GM21367 (cell line): ENCODE measurements around the gene SPRTN.

Experiments used
- ATAC-seq: cut with Tn5 transposase; IDR thresholded peaks from one replicate; pipeline ENCODE4 v1.9.1; 2021; ENCODE audit not compliant: unreplicated experiment

SPRTN gene

DNA sequence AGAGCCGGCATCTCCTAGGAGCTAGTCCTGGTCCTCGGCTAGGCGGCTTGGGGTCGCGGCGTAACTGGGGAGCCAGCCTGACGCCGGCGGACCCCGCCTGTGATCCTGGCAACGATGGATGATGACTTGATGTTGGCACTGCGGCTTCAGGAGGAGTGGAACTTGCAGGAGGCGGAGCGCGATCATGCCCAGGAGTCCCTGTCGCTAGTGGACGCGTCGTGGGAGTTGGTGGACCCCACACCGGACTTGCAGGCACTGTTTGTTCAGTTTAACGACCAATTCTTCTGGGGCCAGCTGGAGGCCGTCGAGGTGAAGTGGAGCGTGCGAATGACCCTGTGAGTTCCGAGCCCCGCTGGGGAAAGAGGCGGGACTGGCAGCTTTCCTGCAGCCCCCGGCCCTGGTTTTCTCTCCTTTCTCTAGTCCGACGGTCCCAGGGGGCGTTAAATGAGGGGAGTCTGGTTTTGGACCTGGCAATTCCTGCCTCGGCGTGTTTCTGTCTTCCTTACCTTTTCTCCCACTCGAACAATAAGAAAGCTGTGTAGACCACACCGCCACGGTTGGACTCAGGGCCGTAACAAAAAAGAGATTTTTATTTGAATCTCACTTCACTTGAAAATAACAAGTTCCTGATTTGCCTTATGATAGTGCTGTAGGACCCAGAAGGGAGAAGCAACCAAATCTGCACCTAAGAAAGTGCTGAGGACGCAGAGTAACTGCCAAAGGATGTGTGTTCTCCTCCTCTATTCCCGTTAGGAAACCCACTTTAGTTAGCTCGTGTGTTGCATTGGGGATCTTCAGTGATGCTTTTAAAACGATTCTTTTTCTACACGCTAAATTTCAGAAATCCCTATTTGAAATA, at the start of gene SPRTN:
SPRTN (plus strand) TSS at position 24 of the 859 bp plus-strand sequence; CDS start at position 115, 91 bp downstream.
- peak; percentile 6 for ATAC-seq

GRCh38 chr1:231295938-231296337, 42.2 kb upstream of the SPRTN start:
- no peak for ATAC-seq

GRCh38 chr1:231301990-231302389, 36.1 kb upstream of the SPRTN start:
- ATAC-seq = no peak

DNA sequence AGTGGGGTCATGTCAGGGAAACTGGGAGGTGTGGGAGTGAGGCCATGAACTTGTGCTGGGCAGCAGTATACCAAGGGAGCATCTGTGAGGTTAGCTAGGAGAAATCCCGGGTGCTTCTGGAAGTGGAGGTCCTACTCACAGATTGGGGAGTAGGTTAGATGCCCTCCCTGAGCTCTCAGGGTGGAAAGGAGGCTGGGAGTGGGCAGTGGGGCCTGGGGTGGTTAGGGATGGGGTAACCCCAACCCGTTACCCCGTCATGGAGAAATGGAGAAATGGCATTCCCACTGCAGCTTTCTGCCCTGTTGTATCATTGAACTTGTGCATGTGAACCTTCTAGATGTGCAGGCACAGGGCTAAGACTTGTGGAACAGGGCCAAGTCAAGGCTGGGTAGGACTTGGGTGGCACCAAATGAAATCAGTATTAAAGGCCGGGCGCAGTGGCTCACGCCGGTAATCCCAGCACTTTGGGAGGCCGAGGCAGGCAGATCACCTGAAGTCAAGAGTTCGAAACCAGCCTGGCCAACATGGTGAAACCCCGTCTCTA, 27.6 kb upstream of the SPRTN start:
- ATAC-seq = no peak

GRCh38 chr1:231311720-231312431, 26.2 kb upstream of the SPRTN start:
- ATAC-seq = no peak

GRCh38 chr1:231312432-231312788, 25.7 kb upstream of the SPRTN start:
- no peak for ATAC-seq

DNA sequence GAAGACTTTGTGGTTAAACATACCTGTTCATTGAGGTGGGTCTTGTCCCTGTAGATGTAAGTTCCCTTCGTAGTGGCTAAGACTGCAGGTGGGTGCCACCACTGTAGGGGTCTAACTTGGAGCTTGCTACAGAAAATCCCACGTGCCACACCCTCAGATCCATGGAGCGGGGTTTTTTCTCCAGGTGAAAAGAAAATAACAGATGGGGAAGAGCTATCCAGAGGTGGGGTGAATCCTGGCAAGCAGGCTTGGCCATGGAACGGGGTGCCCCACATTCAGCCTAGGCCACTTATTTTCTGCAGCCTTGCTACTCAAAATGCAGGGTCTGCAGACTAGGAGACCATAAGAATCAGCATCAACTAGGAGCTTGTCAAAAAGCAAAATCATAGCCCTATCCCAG, 24.4 kb upstream of the SPRTN start:
- no peak for ATAC-seq

DNA sequence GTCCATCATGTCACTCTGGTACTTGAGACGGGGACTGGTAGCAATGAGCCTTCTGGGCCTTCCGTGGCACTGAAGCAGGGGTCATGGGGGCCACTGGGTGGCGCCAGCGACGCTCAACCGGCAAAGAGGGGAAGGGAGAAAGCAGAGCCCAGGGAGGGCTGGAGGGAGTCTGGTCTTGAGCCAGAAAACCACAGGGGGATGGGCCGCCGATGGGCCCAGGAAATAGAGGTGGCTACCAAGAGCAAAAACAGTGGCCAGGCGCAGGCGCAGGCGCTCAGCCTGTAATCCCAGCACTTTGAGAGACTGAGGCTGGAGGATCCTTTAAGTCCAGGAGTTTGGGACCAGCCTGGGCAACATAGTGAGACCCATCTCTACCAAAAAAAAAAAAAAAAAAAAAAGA, 22.2 kb upstream of the SPRTN start:
- ATAC-seq = peak; percentile 90

GRCh38 chr1:231317306-231318014, 20.6 kb upstream of the SPRTN start:
- no peak for ATAC-seq

GRCh38 chr1:231318015-231318355, 20.1 kb upstream of the SPRTN start:
- no peak for ATAC-seq

DNA sequence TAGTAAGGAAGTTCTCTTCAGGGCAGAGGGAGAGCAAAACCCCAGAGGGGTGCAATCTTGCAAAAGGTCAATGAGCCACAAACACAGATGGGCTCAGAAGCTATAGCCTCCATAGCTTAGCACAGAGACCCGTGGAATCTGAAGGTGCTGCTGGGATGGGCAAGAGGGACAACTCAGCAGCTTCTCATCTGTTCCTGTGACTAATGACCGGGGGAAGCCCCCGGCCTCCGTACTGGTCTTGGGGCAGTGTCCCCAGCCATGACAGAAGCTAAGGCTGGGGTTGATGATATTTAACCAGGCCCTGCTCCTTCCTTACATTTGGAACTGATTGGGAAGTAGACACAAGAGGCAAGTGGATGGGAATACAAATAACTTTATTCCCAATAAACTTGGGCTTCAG, 19.5 kb upstream of the SPRTN start:
- no peak for ATAC-seq

- ATAC-seq = no peak
These were observed 19.0 kb upstream of the SPRTN start for GRCh38 chr1:231319080-231319479.

DNA sequence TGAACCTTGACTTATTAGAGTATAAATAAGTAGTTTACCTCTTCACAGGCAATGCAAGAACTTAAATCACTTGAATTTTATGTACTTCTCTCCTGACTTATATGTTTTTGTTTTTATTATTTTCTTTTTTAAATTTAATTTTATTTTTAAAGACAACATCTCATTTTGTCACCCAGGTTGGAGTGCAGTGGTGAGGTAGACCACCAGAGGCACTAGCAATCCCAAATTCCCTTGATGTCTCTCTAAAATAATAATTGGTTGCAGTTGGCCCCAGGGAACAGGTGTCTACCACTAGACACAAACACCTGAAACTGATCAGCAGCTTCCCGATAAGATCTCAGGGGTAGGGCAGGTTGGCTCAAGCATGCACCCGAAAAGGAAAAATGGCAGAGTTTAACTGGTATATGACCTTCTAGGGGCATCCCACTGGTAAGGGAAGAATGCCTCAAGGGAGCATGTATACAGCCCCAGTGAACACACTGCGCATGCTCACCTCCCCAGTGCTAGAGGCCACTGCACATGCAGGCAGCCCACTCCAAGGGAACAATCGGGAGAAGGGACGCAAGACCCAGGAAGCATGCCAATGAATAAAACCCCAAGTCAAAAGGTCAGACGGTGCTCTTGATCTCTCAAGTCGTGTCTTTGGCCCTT, 15.1 kb upstream of the SPRTN start:
- no peak for ATAC-seq

DNA sequence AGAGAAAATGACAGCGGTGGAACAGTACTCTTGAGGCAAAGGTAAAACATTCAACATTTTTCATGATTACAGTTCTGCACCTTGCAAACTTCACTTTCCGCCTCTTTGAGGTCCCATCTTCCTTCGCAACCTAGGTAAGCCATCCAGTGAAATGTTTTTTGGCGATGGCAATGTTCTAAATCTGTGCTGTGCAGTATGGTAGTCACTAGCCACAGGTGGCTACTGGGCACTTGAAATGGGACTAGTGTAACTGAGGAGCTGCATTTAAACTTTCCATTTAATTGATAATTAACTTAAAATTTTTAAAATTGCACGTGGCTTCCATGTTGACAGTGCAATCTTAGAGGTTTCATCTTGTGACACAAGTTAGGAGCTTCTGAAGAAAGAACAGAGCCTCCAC, 13.4 kb upstream of the SPRTN start:
- ATAC-seq = no peak

GRCh38 chr1:231326248-231326647, 11.8 kb upstream of the SPRTN start:
- no peak for ATAC-seq

GRCh38 chr1:231327617-231328016, 10.5 kb upstream of the SPRTN start:
- ATAC-seq = no peak

GRCh38 chr1:231329483-231329882, 8.6 kb upstream of the SPRTN start:
- ATAC-seq = no peak

- ATAC-seq = no peak
These were observed 5.3 kb upstream of the SPRTN start for GRCh38 chr1:231332761-231333160.

DNA sequence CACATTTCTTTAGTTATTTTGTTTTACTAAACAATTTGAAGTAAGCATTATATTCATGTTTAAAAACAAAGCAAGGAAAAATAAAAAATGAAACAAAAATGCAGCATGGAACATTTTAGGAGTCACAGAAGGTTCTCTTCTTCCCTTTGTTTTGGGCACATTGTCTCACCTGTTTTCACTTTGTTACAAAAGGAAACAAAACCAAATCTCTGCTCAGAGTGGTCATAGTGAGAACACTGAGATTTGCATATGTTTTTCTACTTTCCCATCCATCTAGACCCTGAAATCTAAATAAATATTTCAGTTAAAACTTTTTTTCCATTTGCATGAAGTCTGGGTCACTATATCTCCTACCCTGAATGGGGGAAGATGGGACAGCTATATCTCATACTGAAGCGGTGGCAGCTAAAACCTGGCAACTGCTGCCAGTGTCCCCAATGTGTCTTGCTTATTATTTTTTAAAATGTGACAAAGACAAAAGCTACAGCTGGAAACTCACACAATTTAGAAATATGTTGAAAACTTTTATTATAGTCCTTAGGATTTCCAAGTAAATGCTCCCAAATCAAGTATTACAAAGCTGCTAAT, 3.9 kb upstream of the SPRTN start:
- ATAC-seq = peak; percentile 18

- ATAC-seq = no peak
These were observed 3.1 kb upstream of the SPRTN start for GRCh38 chr1:231334952-231335351.
